GM12891 (cell line): ENCODE results near the gene PRR15.

Experiments used
- POLR2AphosphoS5 ChIP-seq: IDR thresholded peaks from 2 replicates; pipeline ENCODE4 v1.6.1; 2011; ENCODE audit warnings: low read depth, low read length, control low read depth
- POU2F2 ChIP-seq: IDR thresholded peaks from 2 replicates; pipeline ENCODE4 v1.6.1; 2011; ENCODE audit warnings: low read depth, mild to moderate bottlenecking, control low read depth, low read length, moderate library complexity

GRCh38 chr7:29607889-29608288, 44.3 kb downstream of the PRR15 start:
- TF ChIP-seq POU2F2 (no peak), POLR2AphosphoS5 (no peak)
